H1 (cell line): ENCODE data around the gene RNASE7. TPM values are rescaled to one million over a fixed set of nuclear protein-coding genes. Genes with fewer than 3 reads are reported as not detected.

ENCODE experiments used
- CTCF ChIA-PET: fragments of 300-600 bp; sonication (Branson Sonifier 250); formaldehyde crosslinking; loops from one replicate; lab custom pipeline; 2021; ENCODE audit not compliant: partially characterized antibody; lab: Charles Lee
- POLR2A ChIA-PET: fragments of 300-600 bp; sonication (Branson Sonifier 250); formaldehyde crosslinking; loops from one replicate; lab custom pipeline; 2021; ENCODE audit warnings: inconsistent platforms; ENCODE audit not compliant: partially characterized antibody; lab: Charles Lee
- DNase-seq, 2 experiments: peaks; one replicate each; pipeline versions ENCODE4 v3.0.0 to v3.0.0-alpha.2; 2010 to 2022; ENCODE audit warnings: low spot score in 2 of 2, low read depth in 1 of 2, mixed read lengths in 1 of 2
- FAIRE-seq: peaks from 2 replicates; lab custom pipeline; 2011; peaks lifted over from hg19 to GRCh38; lab: Jason Lieb, UNC
- H2AFZ ChIP-seq: 2 replicates; pipeline ENCODE4 v1.8.1; 2012; ENCODE audit warnings: low read length, inconsistent platforms
- H2AK5ac ChIP-seq: 2 replicates; pipeline ENCODE4 v1.6.1; 2013; ENCODE audit warnings: low read depth, low read length
- H2BK120ac ChIP-seq: replicated peaks from 2 replicates; pipeline ENCODE3; 2013; ENCODE audit warnings: low read depth, low read length, inconsistent platforms
- H2BK12ac ChIP-seq: 2 replicates; pipeline ENCODE4 v1.6.1; 2013; ENCODE audit warnings: low read depth, low read length
- H2BK15ac ChIP-seq: 2 replicates; pipeline ENCODE4 v1.6.1; 2013; ENCODE audit warnings: low read length
- H2BK20ac ChIP-seq: 2 replicates; pipeline ENCODE4 v1.6.1; 2013; ENCODE audit warnings: low read length
- H2BK5ac ChIP-seq: 2 replicates; pipeline ENCODE4 v1.6.1; 2013; ENCODE audit warnings: low read depth, low read length
- H3K14ac ChIP-seq: 2 replicates; pipeline ENCODE4 v1.6.1; 2013; ENCODE audit warnings: inconsistent platforms; ENCODE audit not compliant: insufficient read length
- H3K18ac ChIP-seq: 2 replicates; pipeline ENCODE4 v1.6.1; 2013; ENCODE audit warnings: low read length; ENCODE audit errors: extremely low read depth
- H3K23ac ChIP-seq: 2 replicates; pipeline ENCODE4 v1.6.1; 2013; ENCODE audit warnings: inconsistent platforms; ENCODE audit not compliant: insufficient read length
- H3K23me2 ChIP-seq: 2 replicates; pipeline ENCODE4 v1.6.1; 2013; ENCODE audit warnings: low read depth, low read length
- H3K27ac ChIP-seq: 2 replicates; pipeline ENCODE4 v1.6.1; 2011; ENCODE audit warnings: low read depth, low read length, inconsistent platforms
- H3K27me3 ChIP-seq, 4 experiments: replicated peaks in 1 of 4; 1 replicate in 1 of 4; 2 replicates in 3 of 4; pipeline versions ENCODE4 v1.6.1 to v1.8.1; 2011 to 2013; ENCODE audit warnings: low read length in 3 of 4, mild to moderate bottlenecking in 3 of 4, inconsistent platforms in 2 of 4, mixed read lengths in 2 of 4, moderate library complexity in 1 of 4; ENCODE audit not compliant: control insufficient read depth in 3 of 4, insufficient read depth in 3 of 4; ENCODE audit errors: extremely low read depth in 1 of 4
- H3K36me3 ChIP-seq, 4 experiments: 2 replicates each; pipeline versions ENCODE4 v1.6.1 to v1.8.1; 2011 to 2013; ENCODE audit warnings: mild to moderate bottlenecking in 4 of 4, low read length in 3 of 4, moderate library complexity in 2 of 4, control low read depth in 1 of 4, inconsistent platforms in 1 of 4; ENCODE audit not compliant: insufficient read depth in 4 of 4, control insufficient read depth in 2 of 4
- H3K4ac ChIP-seq: replicated peaks from 2 replicates; pipeline ENCODE3; 2013; ENCODE audit warnings: low read length, low read depth, mixed read lengths, inconsistent platforms; ENCODE audit not compliant: insufficient read length
- H3K4me1 ChIP-seq, 4 experiments: replicated peaks in 1 of 4; 1 replicate in 1 of 4; 2 replicates in 3 of 4; pipeline versions ENCODE4 v1.6.1 to v1.8.1; 2011 to 2013; ENCODE audit warnings: low read length in 3 of 4, inconsistent platforms in 2 of 4, mixed read lengths in 1 of 4; ENCODE audit not compliant: insufficient read depth in 4 of 4, control insufficient read depth in 3 of 4
- H3K4me2 ChIP-seq, 2 experiments: 2 replicates each; pipeline versions ENCODE4 v1.6.1 to v1.8.1; 2011 to 2013; ENCODE audit warnings: low read depth in 2 of 2, low read length in 2 of 2, control low read depth in 1 of 2, inconsistent platforms in 1 of 2, mild to moderate bottlenecking in 1 of 2; ENCODE audit not compliant: insufficient read depth in 1 of 2
- H3K4me3 ChIP-seq, 4 experiments: fragments of 200-600, 300-600 bp in 1 of 4; sonication (generic), shearing (Covaris generic), sonication (Bioruptor Twin) in 1 of 4; 2 replicates each; pipeline versions ENCODE4 v1.5.1 to v1.8.1; 2011 to 2016; ENCODE audit warnings: low read length in 4 of 4, low read depth in 3 of 4, control low read depth in 2 of 4, inconsistent platforms in 2 of 4, mild to moderate bottlenecking in 2 of 4, mixed read lengths in 1 of 4, moderate library complexity in 1 of 4; ENCODE audit not compliant: insufficient read depth in 2 of 4; ENCODE audit errors: extremely low read depth in 1 of 4
- H3K56ac ChIP-seq: replicated peaks from 2 replicates; pipeline ENCODE3; 2013; ENCODE audit warnings: low read depth, mild to moderate bottlenecking, mixed read lengths, low read length, inconsistent platforms; ENCODE audit not compliant: insufficient read length
- H3K79me1 ChIP-seq: 2 replicates; pipeline ENCODE4 v1.6.1; 2013; ENCODE audit warnings: low read depth, low read length, control low read depth
- H3K79me2 ChIP-seq, 2 experiments: 2 replicates each; pipeline versions ENCODE4 v1.6.1 to v1.8.1; 2012 to 2013; ENCODE audit warnings: low read length in 2 of 2, mild to moderate bottlenecking in 2 of 2, inconsistent platforms in 1 of 2; ENCODE audit not compliant: insufficient read depth in 2 of 2, control insufficient read depth in 1 of 2
- H3K9ac ChIP-seq, 4 experiments: replicated peaks in 1 of 4; 1 replicate in 1 of 4; 2 replicates in 3 of 4; pipeline versions ENCODE4 v1.6.1 to v1.8.1; 2011 to 2013; ENCODE audit warnings: low read depth in 3 of 4, low read length in 3 of 4, control low read depth in 2 of 4, mild to moderate bottlenecking in 2 of 4, moderate library complexity in 2 of 4, inconsistent platforms in 1 of 4; ENCODE audit errors: extremely low read depth in 1 of 4
- H3K9me3 ChIP-seq, 2 experiments: 2 replicates each; pipeline versions ENCODE4 v1.6.1 to v1.8.1; 2012 to 2013; ENCODE audit warnings: mild to moderate bottlenecking in 2 of 2, moderate library complexity in 2 of 2, control low read depth in 1 of 2, inconsistent platforms in 1 of 2, low read depth in 1 of 2, low read length in 1 of 2, mixed read lengths in 1 of 2; ENCODE audit not compliant: insufficient read depth in 2 of 2
- H4K20me1 ChIP-seq, 2 experiments: replicated peaks in 1 of 2; 2 replicates each; pipeline versions ENCODE3 to v1.8.1; 2011 to 2013; ENCODE audit warnings: inconsistent platforms in 2 of 2, low read length in 2 of 2, mild to moderate bottlenecking in 1 of 2; ENCODE audit not compliant: insufficient read depth in 2 of 2, control insufficient read depth in 1 of 2
- H4K5ac ChIP-seq: 2 replicates; pipeline ENCODE4 v1.6.1; 2013; ENCODE audit warnings: low read length, low read depth, mixed read lengths, inconsistent platforms; ENCODE audit not compliant: insufficient read length
- H4K8ac ChIP-seq: 2 replicates; pipeline ENCODE4 v1.8.0; 2013; ENCODE audit warnings: mild to moderate bottlenecking, moderate library complexity, low read length, inconsistent platforms; ENCODE audit not compliant: insufficient read depth; ENCODE audit errors: extremely low read depth
- H4K91ac ChIP-seq: replicated peaks from 2 replicates; pipeline ENCODE3; 2013; ENCODE audit warnings: low read length, mixed read lengths, inconsistent platforms; ENCODE audit not compliant: insufficient read length
- CEBPB ChIP-seq: IDR thresholded peaks from 2 replicates; pipeline ENCODE4 v1.6.1; 2012; ENCODE audit warnings: low read depth, low read length
- EGR1 ChIP-seq: IDR thresholded peaks from 2 replicates; pipeline ENCODE4 v1.6.1; 2011; ENCODE audit warnings: low read depth, low read length, borderline replicate concordance
- EZH2 ChIP-seq: fragments of 200-600 bp; sonication (generic); IDR thresholded peaks from 2 replicates; pipeline ENCODE4 v1.7.1; 2012; ENCODE audit warnings: low read depth, mild to moderate bottlenecking, moderate library complexity, low read length, inconsistent platforms; ENCODE audit not compliant: severe bottlenecking
- GTF2F1 ChIP-seq: IDR thresholded peaks from 2 replicates; pipeline ENCODE4 v1.6.1; 2012; ENCODE audit warnings: low read depth, low read length, improper control_type of control experiment, borderline replicate concordance
- POLR2A ChIP-seq, 2 experiments: IDR thresholded peaks; 1 replicate in 1 of 2; 2 replicates in 1 of 2; pipeline ENCODE4 v1.6.1; 2011; ENCODE audit warnings: low read depth in 2 of 2, low read length in 2 of 2, mild to moderate bottlenecking in 2 of 2; ENCODE audit errors: control extremely low read depth in 1 of 2
- SAP30 ChIP-seq: fragments of 300-600 bp; sonication (generic); IDR thresholded peaks from 2 replicates; pipeline ENCODE4 v1.7.1; 2012; ENCODE audit warnings: low read length, moderate library complexity, mild to moderate bottlenecking, inconsistent platforms; ENCODE audit not compliant: insufficient read depth, insufficient replicate concordance
- SIN3A ChIP-seq, 2 experiments: IDR thresholded peaks in 1 of 2; conservative IDR thresholded peaks in 1 of 2; 2 replicates each; pipeline ENCODE4 v1.6.1; 2011 to 2012; ENCODE audit warnings: low read length in 2 of 2, improper control_type of control experiment in 1 of 2, low read depth in 1 of 2, mild to moderate bottlenecking in 1 of 2
- TAF7 ChIP-seq: optimal IDR thresholded peaks from 2 replicates; pipeline ENCODE3; 2011; ENCODE audit warnings: low read depth, mild to moderate bottlenecking, inconsistent platforms, low read length, moderate library complexity, borderline replicate concordance
- TCF12 ChIP-seq: IDR thresholded peaks from 2 replicates; pipeline ENCODE4 v1.6.1; 2011; ENCODE audit warnings: low read depth, mild to moderate bottlenecking, low read length
- USF2 ChIP-seq: IDR thresholded peaks from 2 replicates; pipeline ENCODE4 v1.6.1; 2011; ENCODE audit warnings: low read length, improper control_type of control experiment
- WGBS, 2 experiments: shearing (Covaris generic) in 1 of 2; methylation state at CpG; one replicate each; pipeline versions ENCODE4 v1.1.6 to v1.1.7; 2013 to 2015; ENCODE audit warnings: low lambda C conversion rate in 2 of 2, mixed read lengths in 2 of 2, inconsistent platforms in 1 of 2, low coverage in 1 of 2, missing lambda C conversion rate in 1 of 2; ENCODE audit not compliant: insufficient replicate concordance in 2 of 2, insufficient coverage in 1 of 2, insufficient read length in 1 of 2; ENCODE audit errors: extremely low coverage in 1 of 2, missing lambda C conversion rate in 1 of 2; 5-methylcytosine and 5-hydroxymethylcytosine counted together
- polyA plus RNA-seq, 7 experiments: library from polyadenylated mRNA; depleted of rRNA in 3 of 7; stranded (reverse) in 5 of 7; unstranded in 2 of 7; fragments of >200 nt in 5 of 7; fragments of 200-250 nt in 2 of 7; gene quantifications; 1 replicate in 5 of 7; 2 replicates in 1 of 7; 4 replicates in 1 of 7; pipeline versions ENCODE4 v1.2.1 to v1.2.3, GENCODE V29; 2011 to 2013; ENCODE audit warnings: missing spikeins in 2 of 7, mixed read lengths in 2 of 7
- total RNA-seq: library from RNA; stranded (reverse); fragmentation: NEBNext Ultra II Directional; extraction: Animal tissue kit (Norgen Biotek cat#: 25700); gene quantifications from 2 replicates; pipeline ENCODE4 v1.2.1, GENCODE V29; 2021

Gene RNASE7
- total and polyA plus RNA-seq, 2 of the 8 experiments (the other 6 are each of a cell fraction or from before 2014, with no cell fraction given) = not detected

- H3K23me2 ChIP-seq = peaks cover 17% of the 10 kb centered on the region
- H2AK5ac ChIP-seq = no peak overlapping the region
- H3K9ac ChIP-seq = peak overlapping the region in 2 of 4 experiments; percentile 24 to 31; a peak in 1 of 7 replicates
- H2BK20ac ChIP-seq = no peak overlapping the region
- no peaks in the 10 kb centered on the region for H4K20me1 ChIP-seq
- H3K79me1 ChIP-seq = no peaks in the 10 kb centered on the region
- DNase-seq = no peak
- H2BK12ac ChIP-seq = peak overlapping the region; percentile 85
- no peak overlapping the region for H4K91ac ChIP-seq
- no peak overlapping the region for H2BK15ac ChIP-seq
- peak overlapping the region; percentile 39; the same call in 1 of the 2 replicates for H4K8ac ChIP-seq
- no peak overlapping the region for H3K4ac ChIP-seq
- peaks cover 2 to 25% (median 22%) of the 10 kb centered on the region in 4 experiments; a peak in 6 of 7 replicates for H3K27me3 ChIP-seq
- H3K9me3 ChIP-seq = no peaks in the 10 kb centered on the region
- peak overlapping the region; percentile 55 to 92 (median 70) for H3K4me3 ChIP-seq
- H3K14ac ChIP-seq = no peak overlapping the region
- H3K4me1 ChIP-seq = peaks cover 4 to 22% (median 14%) of the 10 kb centered on the region in 4 experiments; a peak in 6 of 7 replicates
- H2BK120ac ChIP-seq = no peak overlapping the region
- ChIA-PET CTCF (interaction anchor here (0.6 to 16.1 kb wide), 13 partner anchors 8 to 576 kb away, joined by 3 to 371 read pairs (median 5); partner anchors contain the start of genes ARHGEF40 and RNASE7), POLR2A (interaction anchor here (1.0 to 3.4 kb wide), 12 partner anchors 8 to 79 kb away, joined by 3 to 19 read pairs (median 4); partner anchors contain the start of genes ARHGEF40 and RNASE13)
- H4K5ac ChIP-seq = no peak overlapping the region
- peak overlapping the region; percentile 95 for H3K18ac ChIP-seq
- peaks cover 0 to 5% (median under 1%) of the 10 kb centered on the region in 4 experiments; a peak in 3 of 8 replicates for H3K36me3 ChIP-seq
- no peak overlapping the region for H2BK5ac ChIP-seq
- no peak for FAIRE-seq
- 30% methylated on average over 15 of the region's 17 CpGs; no CpG with 5 or more reads in 1 of the 2 experiments for WGBS, 2 experiments
- no peak overlapping the region for H3K23ac ChIP-seq
- H3K56ac ChIP-seq = no peak overlapping the region
- no peak overlapping the region for H3K27ac ChIP-seq
- no peak overlapping the region for H2AFZ ChIP-seq
- peak overlapping the region; percentile 76 to 94 for H3K4me2 ChIP-seq
- H3K79me2 ChIP-seq = no peaks in the 10 kb centered on the region
- TF ChIP-seq USF2 (no peak), GTF2F1 (no peak), SAP30 (peak; percentile 44), TAF7 (no peak), SIN3A (conservative IDR thresholded peaks at IDR 0.05 in 1 of 2, IDR thresholded peaks at IDR 0.05 in 1 of 2; ENCODE audit: low read depth in 1 of 2, low read length in 2 of 2) (no peak), EZH2 (peak; percentile 6), TCF12 (no peak), POLR2A (IDR thresholded peaks at IDR 0.05; ENCODE audit: control extremely low read depth in 1 of 2, low read depth in 2 of 2, low read length in 2 of 2) (no peak), CEBPB (no peak), EGR1 (no peak)
Observed at GRCh38 chr14:21023817-21024584, 18.2 kb upstream of the RNASE7 start.
